GDM1 (cell line): ENCODE data around the gene SPAAR.

Source experiments
- DNase-seq: peaks from one replicate; lab custom pipeline; 2025; lab: John Stamatoyannopoulos, UW

Gene SPAAR

GRCh38 chr9:35948451-35948850, 39.2 kb downstream of the SPAAR start:
- no peak for DNase-seq

- DNase-seq = no peak
Measured at GRCh38 chr9:35948901-35949318, 39.6 kb downstream of the SPAAR start.

DNA sequence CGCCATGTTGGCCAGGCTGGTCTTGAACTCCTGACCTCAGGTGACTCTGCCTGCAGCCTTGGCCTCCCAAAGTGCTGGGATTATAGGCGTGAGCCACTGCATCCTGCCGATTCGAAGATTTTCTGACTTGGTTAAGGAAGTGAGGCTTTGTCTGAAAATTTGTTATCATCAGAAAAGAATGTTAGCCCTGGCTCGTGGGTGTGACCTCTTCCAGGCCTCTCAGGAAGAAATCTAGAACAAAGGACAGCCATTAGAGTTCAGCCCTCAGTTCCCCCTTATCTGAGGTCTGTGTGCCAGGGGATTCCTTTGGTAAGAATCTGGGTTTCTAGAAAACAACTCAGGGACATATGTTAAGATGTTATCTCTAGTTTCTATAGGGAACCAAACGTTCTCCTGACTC, 42.4 kb downstream of the SPAAR start:
- DNase-seq = no peak

- DNase-seq = no peak
Measured at GRCh38 chr9:35952526-35953191, 43.4 kb downstream of the SPAAR start.

DNA sequence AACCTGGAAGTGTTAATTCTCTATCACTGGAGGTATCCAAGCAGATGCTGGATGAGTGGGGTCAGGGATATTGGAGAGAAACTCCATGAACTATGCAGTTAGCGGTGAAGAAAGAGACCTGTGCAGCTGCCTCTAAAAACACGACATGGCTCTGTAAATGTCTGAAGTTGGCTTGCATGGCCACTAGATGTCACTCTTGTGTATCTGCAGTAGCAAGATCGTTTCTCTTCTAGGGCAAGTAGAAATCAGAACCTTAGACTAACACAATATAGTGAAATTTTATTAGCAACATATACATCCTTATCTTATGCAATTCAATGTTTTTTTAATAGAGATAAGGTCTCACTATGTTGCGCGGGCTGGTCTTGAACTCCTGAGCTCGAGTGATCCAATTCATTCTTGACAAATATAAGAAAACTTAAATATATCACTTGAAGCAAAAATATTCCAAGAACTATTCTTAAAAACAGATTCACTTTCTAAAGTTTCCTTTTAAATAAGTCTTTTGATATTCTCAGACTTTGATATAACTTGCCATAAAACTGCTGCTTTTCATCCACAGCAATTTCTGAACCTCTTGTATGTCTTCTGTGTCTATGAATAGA, 45.8 kb downstream of the SPAAR start:
- peak; percentile 43 for DNase-seq

DNA sequence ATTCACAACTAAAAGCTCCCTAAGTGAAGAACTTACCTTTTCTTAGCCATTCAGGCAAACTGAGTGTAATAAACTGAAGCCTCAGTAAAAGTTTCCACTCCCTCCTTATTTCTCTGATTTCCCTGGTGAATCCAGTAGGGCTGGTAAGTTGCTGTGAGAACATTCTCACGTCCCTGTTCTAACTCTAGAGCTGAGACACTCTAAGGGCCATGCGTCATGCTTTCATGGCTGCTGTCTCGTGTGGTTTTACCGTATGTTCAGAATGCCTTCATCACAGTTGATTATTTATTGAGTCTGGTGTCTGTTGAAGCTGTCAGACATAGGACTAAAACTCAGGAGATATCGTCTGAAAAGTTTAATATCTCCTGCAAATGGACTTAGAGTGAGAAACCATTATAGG, 47.4 kb downstream of the SPAAR start:
- DNase-seq = no peak

DNA sequence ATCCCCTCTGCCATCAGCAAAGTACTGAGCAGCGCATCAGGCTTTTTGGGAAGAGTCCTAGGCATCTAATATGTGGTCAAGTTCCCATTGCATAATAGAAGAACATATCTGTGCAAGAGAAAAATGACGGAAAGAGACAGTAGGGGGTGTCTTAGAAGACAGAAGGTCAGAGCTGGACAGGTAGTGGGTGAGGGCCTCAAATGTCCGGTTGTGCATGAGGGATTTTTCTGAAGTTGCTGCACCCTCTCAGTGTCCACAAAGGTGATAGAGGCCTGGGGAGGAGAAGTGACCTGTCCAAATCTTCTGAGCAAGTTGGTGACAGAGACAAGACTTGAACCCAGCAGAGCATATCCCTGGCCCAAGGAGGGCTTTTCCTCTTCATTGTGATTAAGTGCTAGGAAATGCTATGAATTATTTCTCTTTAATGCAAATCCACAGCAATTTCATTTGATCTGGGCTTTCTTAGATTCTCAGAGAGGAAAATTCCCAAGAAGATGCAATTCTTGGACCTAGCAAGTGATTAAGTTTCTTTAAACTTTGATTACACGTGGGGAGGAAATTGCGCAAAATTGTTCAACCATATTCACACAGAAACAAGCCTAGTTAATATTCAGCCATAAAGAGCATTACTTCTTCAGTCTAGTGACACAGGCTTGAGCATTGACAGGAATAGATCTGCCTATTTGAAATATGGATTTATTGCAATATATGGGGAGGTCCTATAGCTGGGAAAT, 49.0 kb downstream of the SPAAR start, which contains the start of gene OR2S2:
TSS of gene OR2S2 (minus strand) at position 51 of the 734 bp plus-strand sequence. CDS start 56 bp downstream, outside the sequence.
- DNase-seq = no peak

GRCh38 chr9:35960039-35960655, 50.9 kb downstream of the SPAAR start:
- DNase-seq = no peak
